Measurements from ENCODE around the gene RAB39A. TPM values are rescaled to one million over a fixed set of nuclear protein-coding genes. Genes with fewer than 3 reads are reported as not detected.
"Not testable (repeated sequence)": the region's sequence is repeated elsewhere in the genome, so short reads cannot be mapped to it uniquely, and the experiment has no call there.

The RAB39A gene
- total RNA-seq, 1 donor from 2014 or later, result not detected

DNA sequence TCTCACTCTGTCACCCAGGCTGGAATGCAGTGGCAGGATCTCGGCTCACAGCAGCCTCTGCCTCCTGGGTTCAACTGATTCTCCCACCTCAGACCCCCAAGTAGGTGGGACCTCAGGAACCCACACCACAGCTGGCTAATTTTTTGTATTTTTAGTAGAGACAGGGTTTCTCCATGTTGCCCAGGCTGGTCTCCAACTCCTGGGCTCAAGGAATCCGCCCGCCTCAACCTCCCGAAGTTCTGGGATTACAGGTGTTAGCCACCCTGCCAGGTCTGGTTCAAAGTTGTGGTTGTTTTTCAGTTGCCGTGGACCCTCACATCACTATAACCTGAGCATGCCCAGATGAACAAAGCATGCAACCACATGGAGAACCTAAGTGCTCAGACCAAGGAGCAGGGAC is 13.0 kb upstream of the RAB39A start:
- no peak for FAIRE-seq
- no peaks in the 10 kb centered on the region for H3K36me3 ChIP-seq (ENCODE audit: control insufficient read depth, insufficient read depth, low read length)
- H3K4me3 ChIP-seq (ENCODE audit: low read depth, low read length), result no peak overlapping the region
- H3K27me3 ChIP-seq (ENCODE audit: control insufficient read depth, insufficient read depth, low read length), result no peaks in the 10 kb centered on the region
- DNase-seq (ENCODE audit: low read depth), result no peak
- TF ChIP-seq, protein P1, sequence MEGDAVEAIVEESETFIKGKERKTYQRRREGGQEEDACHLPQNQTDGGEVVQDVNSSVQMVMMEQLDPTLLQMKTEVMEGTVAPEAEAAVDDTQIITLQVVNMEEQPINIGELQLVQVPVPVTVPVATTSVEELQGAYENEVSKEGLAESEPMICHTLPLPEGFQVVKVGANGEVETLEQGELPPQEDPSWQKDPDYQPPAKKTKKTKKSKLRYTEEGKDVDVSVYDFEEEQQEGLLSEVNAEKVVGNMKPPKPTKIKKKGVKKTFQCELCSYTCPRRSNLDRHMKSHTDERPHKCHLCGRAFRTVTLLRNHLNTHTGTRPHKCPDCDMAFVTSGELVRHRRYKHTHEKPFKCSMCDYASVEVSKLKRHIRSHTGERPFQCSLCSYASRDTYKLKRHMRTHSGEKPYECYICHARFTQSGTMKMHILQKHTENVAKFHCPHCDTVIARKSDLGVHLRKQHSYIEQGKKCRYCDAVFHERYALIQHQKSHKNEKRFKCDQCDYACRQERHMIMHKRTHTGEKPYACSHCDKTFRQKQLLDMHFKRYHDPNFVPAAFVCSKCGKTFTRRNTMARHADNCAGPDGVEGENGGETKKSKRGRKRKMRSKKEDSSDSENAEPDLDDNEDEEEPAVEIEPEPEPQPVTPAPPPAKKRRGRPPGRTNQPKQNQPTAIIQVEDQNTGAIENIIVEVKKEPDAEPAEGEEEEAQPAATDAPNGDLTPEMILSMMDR (IDR thresholded peaks at IDR 0.05; ENCODE audit: insufficient read depth, low read length, severe bottlenecking), result no peak

DNA sequence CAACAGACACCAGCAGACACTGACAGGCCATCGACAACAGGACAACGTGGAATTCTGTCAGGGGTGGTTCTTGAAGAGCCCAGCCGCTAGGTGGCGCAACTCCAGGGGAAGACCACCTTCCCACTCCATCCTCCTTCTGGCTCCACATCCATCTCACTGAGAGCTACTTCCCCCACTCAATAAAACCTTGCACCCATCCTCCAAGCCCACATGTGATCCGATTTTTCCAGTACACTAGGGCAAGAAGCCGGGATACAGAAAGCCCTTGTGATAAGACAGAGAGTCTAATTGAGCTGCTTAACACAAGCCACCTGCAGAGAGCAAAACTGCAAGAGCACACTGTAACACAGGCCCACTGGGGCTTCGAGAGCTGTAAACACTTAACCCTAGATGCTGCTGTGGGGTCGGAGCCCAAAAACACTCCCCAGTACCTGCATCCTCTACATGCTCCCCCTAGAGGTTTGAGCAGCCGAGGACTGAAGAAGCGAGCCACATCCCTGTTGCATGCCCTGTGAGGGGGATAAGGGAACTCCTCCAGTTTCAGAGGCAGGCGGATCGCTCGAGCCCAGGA is 11.5 kb upstream of the RAB39A start:
- FAIRE-seq (peak; percentile 90), DNase-seq (ENCODE audit: low read depth) (no peak)
- no peaks in the 10 kb centered on the region for H3K36me3 ChIP-seq (ENCODE audit: control insufficient read depth, insufficient read depth, low read length)
- no peaks in the 10 kb centered on the region for H3K27me3 ChIP-seq (ENCODE audit: control insufficient read depth, insufficient read depth, low read length)
- TF ChIP-seq, protein P1 (IDR thresholded peaks at IDR 0.05; ENCODE audit: insufficient read depth, low read length, severe bottlenecking), result peak; percentile 83
- H3K4me3 ChIP-seq (ENCODE audit: low read depth, low read length), result no peak overlapping the region

DNA sequence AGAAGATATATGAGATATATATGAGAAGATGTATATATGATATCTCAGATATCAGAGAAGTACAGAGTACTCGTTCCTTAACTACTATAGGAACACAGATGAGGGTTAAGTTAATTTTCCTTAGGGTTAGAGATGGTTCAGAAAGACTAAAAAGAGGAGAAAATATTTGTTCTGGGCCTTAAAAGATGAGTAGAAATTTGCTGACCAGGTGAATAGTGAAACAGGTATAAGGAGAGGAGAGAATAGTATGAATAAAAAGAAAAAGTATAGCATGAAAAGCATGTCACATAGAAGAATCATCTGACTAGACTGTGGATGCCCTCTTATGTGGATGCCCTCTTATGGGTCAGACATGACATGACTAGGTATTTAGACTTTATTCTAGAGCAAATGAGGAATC is 6.3 kb upstream of the RAB39A start:
- Histone ChIP-seq H3K4me3 (ENCODE audit: low read depth, low read length) (no peak overlapping the region), H3K36me3 (ENCODE audit: control insufficient read depth, insufficient read depth, low read length) (no peaks in the 10 kb centered on the region), H3K27me3 (ENCODE audit: control insufficient read depth, insufficient read depth, low read length) (no peaks in the 10 kb centered on the region)
- no peak for FAIRE-seq
- DNase-seq (ENCODE audit: low read depth), result no peak
- TF ChIP-seq, protein P1 (IDR thresholded peaks at IDR 0.05; ENCODE audit: insufficient read depth, low read length, severe bottlenecking), result no peak

DNA sequence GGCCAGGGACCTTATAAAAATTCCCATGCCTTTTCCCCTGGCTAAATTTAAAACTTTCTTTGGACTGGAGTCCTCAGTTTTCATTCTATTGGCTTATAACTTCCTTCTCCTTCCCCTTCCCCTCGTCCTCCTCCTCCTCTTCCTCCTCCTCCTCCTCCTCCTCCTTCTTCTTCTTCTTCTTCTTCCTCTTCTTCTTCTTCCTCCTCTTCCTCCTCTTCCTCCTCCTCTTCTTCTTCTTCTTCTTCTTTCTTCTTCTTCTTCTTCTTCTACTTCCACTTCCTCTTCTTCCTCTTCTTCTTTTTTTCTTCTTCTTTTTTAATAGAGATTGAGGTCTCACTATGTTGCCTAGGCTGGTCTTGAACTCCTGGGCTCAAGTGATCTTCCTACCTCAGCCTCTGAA is 4.7 kb upstream of the RAB39A start:
- not testable (repeated sequence) for H3K4me3 ChIP-seq (ENCODE audit: low read depth, low read length); DNase-seq (ENCODE audit: low read depth); FAIRE-seq; H3K36me3 ChIP-seq (ENCODE audit: control insufficient read depth, insufficient read depth, low read length); H3K27me3 ChIP-seq (ENCODE audit: control insufficient read depth, insufficient read depth, low read length)

DNA sequence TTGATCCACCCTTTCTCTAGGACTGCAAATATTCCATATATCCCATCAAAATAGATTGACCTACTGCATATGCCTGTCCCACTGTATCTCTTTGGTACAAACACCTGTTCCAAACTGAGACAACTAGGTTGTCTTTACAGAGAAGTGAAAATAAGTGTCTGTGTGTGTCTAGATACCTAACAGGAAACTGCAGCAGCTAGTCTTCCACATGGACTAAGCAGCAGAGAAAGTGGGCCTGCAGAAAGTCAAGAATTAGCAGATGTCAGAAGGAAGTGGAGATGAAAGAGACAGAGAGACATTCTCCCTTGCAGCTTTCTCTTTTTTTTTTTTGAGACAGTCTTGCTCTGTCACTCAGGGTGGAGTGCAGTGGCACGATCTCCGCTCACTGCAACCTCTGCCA is 3.9 kb upstream of the RAB39A start:
- no peak for DNase-seq (ENCODE audit: low read depth)
- Histone ChIP-seq H3K27me3 (ENCODE audit: control insufficient read depth, insufficient read depth, low read length) (peaks cover 7% of the 10 kb centered on the region), H3K4me3 (ENCODE audit: low read depth, low read length) (no peak overlapping the region), H3K36me3 (ENCODE audit: control insufficient read depth, insufficient read depth, low read length) (no peaks in the 10 kb centered on the region)
- TF ChIP-seq, protein P1 (IDR thresholded peaks at IDR 0.05; ENCODE audit: insufficient read depth, low read length, severe bottlenecking), result no peak
- no peak for FAIRE-seq

DNA sequence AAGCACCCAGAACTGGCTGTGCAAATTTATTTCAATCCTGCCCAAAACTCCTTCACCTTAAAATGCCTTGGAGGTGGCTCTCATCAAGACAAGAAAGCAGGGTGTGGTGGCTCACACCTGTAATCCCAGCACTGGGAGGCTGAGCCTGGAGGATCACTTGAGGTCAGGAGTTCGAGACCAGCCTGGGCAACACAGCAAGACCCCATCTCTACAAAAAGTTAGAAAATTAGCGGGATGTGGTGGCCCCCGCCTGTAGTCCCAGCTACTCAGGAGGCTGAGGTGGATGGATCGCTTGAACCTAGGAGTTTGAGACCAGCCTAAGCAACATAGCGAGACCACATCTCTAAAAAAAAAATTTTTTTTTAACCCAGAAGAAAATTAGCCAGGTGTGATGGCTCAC is 689 bp upstream of the RAB39A start:
- TF ChIP-seq, protein P1 (IDR thresholded peaks at IDR 0.05; ENCODE audit: insufficient read depth, low read length, severe bottlenecking), result no peak
- Histone ChIP-seq H3K4me3 (ENCODE audit: low read depth, low read length) (no peak overlapping the region), H3K27me3 (ENCODE audit: control insufficient read depth, insufficient read depth, low read length) (peaks cover 7% of the 10 kb centered on the region), H3K36me3 (ENCODE audit: control insufficient read depth, insufficient read depth, low read length) (no peaks in the 10 kb centered on the region)
- DNase-seq (ENCODE audit: low read depth) (no peak), FAIRE-seq (no peak)
